PC-3 (cell line): ENCODE data around the gene ELN.

Experiments used
- EZH2 ChIP-seq: fragments of 300-600 bp; sonication (generic); IDR thresholded peaks from one replicate; pipeline ENCODE4 v1.6.1; 2017; ENCODE audit warnings: antibody characterized with exemption, mild to moderate bottlenecking, low read length; ENCODE audit not compliant: unreplicated experiment
- TF ChIP-seq, protein P1 (sequence below): fragments of 300-600 bp; sonication (generic); conservative IDR thresholded peaks from 2 replicates; pipeline ENCODE4 v1.5.1; 2017; ENCODE audit warnings: antibody characterized with exemption, low read depth, mild to moderate bottlenecking, low read length

DNA sequence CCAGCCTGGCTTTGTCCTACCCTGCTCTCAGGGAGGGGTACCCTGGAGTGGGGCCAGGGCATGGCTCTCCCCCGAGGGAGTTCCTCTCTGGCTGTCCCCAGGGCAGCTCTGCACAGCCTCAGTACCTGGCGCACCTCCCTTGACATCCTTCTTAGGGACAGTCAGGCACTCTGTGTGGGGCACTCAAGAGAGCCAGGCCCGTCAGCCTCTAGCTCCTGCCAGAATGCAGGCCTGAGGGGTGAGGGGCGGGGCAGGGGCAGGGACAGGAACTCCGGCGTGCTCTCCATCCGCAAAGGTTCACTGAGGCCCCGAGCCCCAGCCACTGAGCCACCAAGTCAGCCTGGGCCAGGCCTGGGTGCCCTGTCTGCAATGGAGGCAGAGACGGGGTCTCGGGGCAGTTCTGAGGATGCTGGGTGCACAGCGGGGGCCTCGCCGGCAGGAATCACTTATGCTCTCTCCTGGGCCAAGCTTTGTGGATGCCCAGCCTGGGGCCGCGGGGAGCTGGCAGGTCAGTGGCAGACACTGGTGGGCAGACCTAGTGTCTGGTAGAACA lies 65.8 kb downstream of the ELN start:
- TF ChIP-seq EZH2 = no peak
- TF ChIP-seq, protein P1, sequence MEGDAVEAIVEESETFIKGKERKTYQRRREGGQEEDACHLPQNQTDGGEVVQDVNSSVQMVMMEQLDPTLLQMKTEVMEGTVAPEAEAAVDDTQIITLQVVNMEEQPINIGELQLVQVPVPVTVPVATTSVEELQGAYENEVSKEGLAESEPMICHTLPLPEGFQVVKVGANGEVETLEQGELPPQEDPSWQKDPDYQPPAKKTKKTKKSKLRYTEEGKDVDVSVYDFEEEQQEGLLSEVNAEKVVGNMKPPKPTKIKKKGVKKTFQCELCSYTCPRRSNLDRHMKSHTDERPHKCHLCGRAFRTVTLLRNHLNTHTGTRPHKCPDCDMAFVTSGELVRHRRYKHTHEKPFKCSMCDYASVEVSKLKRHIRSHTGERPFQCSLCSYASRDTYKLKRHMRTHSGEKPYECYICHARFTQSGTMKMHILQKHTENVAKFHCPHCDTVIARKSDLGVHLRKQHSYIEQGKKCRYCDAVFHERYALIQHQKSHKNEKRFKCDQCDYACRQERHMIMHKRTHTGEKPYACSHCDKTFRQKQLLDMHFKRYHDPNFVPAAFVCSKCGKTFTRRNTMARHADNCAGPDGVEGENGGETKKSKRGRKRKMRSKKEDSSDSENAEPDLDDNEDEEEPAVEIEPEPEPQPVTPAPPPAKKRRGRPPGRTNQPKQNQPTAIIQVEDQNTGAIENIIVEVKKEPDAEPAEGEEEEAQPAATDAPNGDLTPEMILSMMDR = no peak
